ENCODE measurements around the gene CHERP. TPM values are rescaled to one million over a fixed set of nuclear protein-coding genes. Genes with fewer than 3 reads are reported as not detected.

CHERP gene
- total RNA-seq, 1 donor from 2014 or later = 32.6 TPM

- DNase-seq (ENCODE audit: low spot score) = no peak
- no peak for TF ChIP-seq CTCF (IDR thresholded peaks at IDR 0.05)
- Mint-ChIP-seq H3K27me3 (ENCODE audit: low read depth) (no peaks in the 10 kb centered on the region), H3K36me3 (ENCODE audit: low read depth) (peaks cover 16% of the 10 kb centered on the region), H3K4me1 (ENCODE audit: low read depth) (no peaks in the 10 kb centered on the region), H3K9me3 (ENCODE audit: low read depth) (no peaks in the 10 kb centered on the region), H3K4me3 (ENCODE audit: unreplicated experiment) (no peak overlapping the region), H3K27ac (ENCODE audit: unreplicated experiment) (no peak overlapping the region)
Observed at GRCh38 chr19:16525751-16526481, 16.3 kb downstream of the CHERP start.

- Mint-ChIP-seq H3K9me3 (ENCODE audit: low read depth) (no peaks in the 10 kb centered on the region), H3K27ac (ENCODE audit: unreplicated experiment) (no peak overlapping the region), H3K27me3 (ENCODE audit: low read depth) (no peaks in the 10 kb centered on the region), H3K36me3 (ENCODE audit: low read depth) (peaks cover 19% of the 10 kb centered on the region), H3K4me1 (ENCODE audit: low read depth) (no peaks in the 10 kb centered on the region), H3K4me3 (ENCODE audit: unreplicated experiment) (no peak overlapping the region)
- DNase-seq (ENCODE audit: low spot score) = peak; percentile 94
- TF ChIP-seq CTCF (IDR thresholded peaks at IDR 0.05) = no peak
Observed at GRCh38 chr19:16524991-16525734, 17.1 kb downstream of the CHERP start.

GRCh38 chr19:16522559-16523377 is 19.5 kb downstream of the CHERP start:
- TF ChIP-seq CTCF (IDR thresholded peaks at IDR 0.05) = no peak
- H3K27me3 Mint-ChIP-seq (ENCODE audit: low read depth) = no peaks in the 10 kb centered on the region
- H3K36me3 Mint-ChIP-seq (ENCODE audit: low read depth) = peaks cover 31% of the 10 kb centered on the region

GRCh38 chr19:16521715-16522289 is 20.4 kb downstream of the CHERP start:
- Mint-ChIP-seq H3K9me3 (ENCODE audit: low read depth) (no peaks in the 10 kb centered on the region), H3K4me3 (ENCODE audit: unreplicated experiment) (no peak overlapping the region), H3K4me1 (ENCODE audit: low read depth) (no peaks in the 10 kb centered on the region), H3K27me3 (ENCODE audit: low read depth) (no peaks in the 10 kb centered on the region), H3K27ac (ENCODE audit: unreplicated experiment) (no peak overlapping the region), H3K36me3 (ENCODE audit: low read depth) (peaks cover 31% of the 10 kb centered on the region)
- DNase-seq (ENCODE audit: low spot score) = no peak
- TF ChIP-seq CTCF (IDR thresholded peaks at IDR 0.05) = no peak

More at GRCh38 chr19:16522559-16523377, 19.5 kb downstream of the CHERP start:
- Mint-ChIP-seq H3K4me1 (ENCODE audit: low read depth) (no peaks in the 10 kb centered on the region), H3K27ac (ENCODE audit: unreplicated experiment) (no peak overlapping the region), H3K9me3 (ENCODE audit: low read depth) (no peaks in the 10 kb centered on the region), H3K4me3 (ENCODE audit: unreplicated experiment) (no peak overlapping the region)
- no peak for DNase-seq (ENCODE audit: low spot score)
